H1 (cell line): ENCODE measurements around the gene SKAP2. TPM values are rescaled to one million over a fixed set of nuclear protein-coding genes. Genes with fewer than 3 reads are reported as not detected.

Experiments used
- CTCF ChIA-PET: fragments of 300-600 bp; sonication (Branson Sonifier 250); formaldehyde crosslinking; loops from one replicate; lab custom pipeline; 2021; ENCODE audit not compliant: partially characterized antibody; lab: Charles Lee
- POLR2A ChIA-PET: fragments of 300-600 bp; sonication (Branson Sonifier 250); formaldehyde crosslinking; loops from one replicate; lab custom pipeline; 2021; ENCODE audit warnings: inconsistent platforms; ENCODE audit not compliant: partially characterized antibody; lab: Charles Lee
- DNase-seq, 2 experiments: peaks; one replicate each; pipeline versions ENCODE4 v3.0.0 to v3.0.0-alpha.2; 2010 to 2022; ENCODE audit warnings: low spot score in 2 of 2, low read depth in 1 of 2, mixed read lengths in 1 of 2
- FAIRE-seq: peaks from 2 replicates; lab custom pipeline; 2011; peaks lifted over from hg19 to GRCh38; lab: Jason Lieb, UNC
- H2AFZ ChIP-seq: 2 replicates; pipeline ENCODE4 v1.8.1; 2012; ENCODE audit warnings: low read length, inconsistent platforms
- H2AK5ac ChIP-seq: 2 replicates; pipeline ENCODE4 v1.6.1; 2013; ENCODE audit warnings: low read depth, low read length
- H2BK120ac ChIP-seq: replicated peaks from 2 replicates; pipeline ENCODE3; 2013; ENCODE audit warnings: low read depth, low read length, inconsistent platforms
- H2BK12ac ChIP-seq: 2 replicates; pipeline ENCODE4 v1.6.1; 2013; ENCODE audit warnings: low read depth, low read length
- H2BK15ac ChIP-seq: 2 replicates; pipeline ENCODE4 v1.6.1; 2013; ENCODE audit warnings: low read length
- H2BK20ac ChIP-seq: 2 replicates; pipeline ENCODE4 v1.6.1; 2013; ENCODE audit warnings: low read length
- H2BK5ac ChIP-seq: 2 replicates; pipeline ENCODE4 v1.6.1; 2013; ENCODE audit warnings: low read depth, low read length
- H3K14ac ChIP-seq: 2 replicates; pipeline ENCODE4 v1.6.1; 2013; ENCODE audit warnings: inconsistent platforms; ENCODE audit not compliant: insufficient read length
- H3K18ac ChIP-seq: 2 replicates; pipeline ENCODE4 v1.6.1; 2013; ENCODE audit warnings: low read length; ENCODE audit errors: extremely low read depth
- H3K23ac ChIP-seq: 2 replicates; pipeline ENCODE4 v1.6.1; 2013; ENCODE audit warnings: inconsistent platforms; ENCODE audit not compliant: insufficient read length
- H3K23me2 ChIP-seq: 2 replicates; pipeline ENCODE4 v1.6.1; 2013; ENCODE audit warnings: low read depth, low read length
- H3K27ac ChIP-seq: 2 replicates; pipeline ENCODE4 v1.6.1; 2011; ENCODE audit warnings: low read depth, low read length, inconsistent platforms
- H3K27me3 ChIP-seq, 4 experiments: replicated peaks in 1 of 4; 1 replicate in 1 of 4; 2 replicates in 3 of 4; pipeline versions ENCODE4 v1.6.1 to v1.8.1; 2011 to 2013; ENCODE audit warnings: low read length in 3 of 4, mild to moderate bottlenecking in 3 of 4, inconsistent platforms in 2 of 4, mixed read lengths in 2 of 4, moderate library complexity in 1 of 4; ENCODE audit not compliant: control insufficient read depth in 3 of 4, insufficient read depth in 3 of 4; ENCODE audit errors: extremely low read depth in 1 of 4
- H3K36me3 ChIP-seq, 4 experiments: 2 replicates each; pipeline versions ENCODE4 v1.6.1 to v1.8.1; 2011 to 2013; ENCODE audit warnings: mild to moderate bottlenecking in 4 of 4, low read length in 3 of 4, moderate library complexity in 2 of 4, control low read depth in 1 of 4, inconsistent platforms in 1 of 4; ENCODE audit not compliant: insufficient read depth in 4 of 4, control insufficient read depth in 2 of 4
- H3K4ac ChIP-seq: replicated peaks from 2 replicates; pipeline ENCODE3; 2013; ENCODE audit warnings: low read length, low read depth, mixed read lengths, inconsistent platforms; ENCODE audit not compliant: insufficient read length
- H3K4me1 ChIP-seq, 4 experiments: replicated peaks in 1 of 4; 1 replicate in 1 of 4; 2 replicates in 3 of 4; pipeline versions ENCODE4 v1.6.1 to v1.8.1; 2011 to 2013; ENCODE audit warnings: low read length in 3 of 4, inconsistent platforms in 2 of 4, mixed read lengths in 1 of 4; ENCODE audit not compliant: insufficient read depth in 4 of 4, control insufficient read depth in 3 of 4
- H3K4me2 ChIP-seq, 2 experiments: 2 replicates each; pipeline versions ENCODE4 v1.6.1 to v1.8.1; 2011 to 2013; ENCODE audit warnings: low read depth in 2 of 2, low read length in 2 of 2, control low read depth in 1 of 2, inconsistent platforms in 1 of 2, mild to moderate bottlenecking in 1 of 2; ENCODE audit not compliant: insufficient read depth in 1 of 2
- H3K4me3 ChIP-seq, 4 experiments: fragments of 200-600, 300-600 bp in 1 of 4; sonication (generic), shearing (Covaris generic), sonication (Bioruptor Twin) in 1 of 4; 2 replicates each; pipeline versions ENCODE4 v1.5.1 to v1.8.1; 2011 to 2016; ENCODE audit warnings: low read length in 4 of 4, low read depth in 3 of 4, control low read depth in 2 of 4, inconsistent platforms in 2 of 4, mild to moderate bottlenecking in 2 of 4, mixed read lengths in 1 of 4, moderate library complexity in 1 of 4; ENCODE audit not compliant: insufficient read depth in 2 of 4; ENCODE audit errors: extremely low read depth in 1 of 4
- H3K56ac ChIP-seq: replicated peaks from 2 replicates; pipeline ENCODE3; 2013; ENCODE audit warnings: low read depth, mild to moderate bottlenecking, mixed read lengths, low read length, inconsistent platforms; ENCODE audit not compliant: insufficient read length
- H3K79me1 ChIP-seq: 2 replicates; pipeline ENCODE4 v1.6.1; 2013; ENCODE audit warnings: low read depth, low read length, control low read depth
- H3K79me2 ChIP-seq, 2 experiments: 2 replicates each; pipeline versions ENCODE4 v1.6.1 to v1.8.1; 2012 to 2013; ENCODE audit warnings: low read length in 2 of 2, mild to moderate bottlenecking in 2 of 2, inconsistent platforms in 1 of 2; ENCODE audit not compliant: insufficient read depth in 2 of 2, control insufficient read depth in 1 of 2
- H3K9ac ChIP-seq, 4 experiments: replicated peaks in 1 of 4; 1 replicate in 1 of 4; 2 replicates in 3 of 4; pipeline versions ENCODE4 v1.6.1 to v1.8.1; 2011 to 2013; ENCODE audit warnings: low read depth in 3 of 4, low read length in 3 of 4, control low read depth in 2 of 4, mild to moderate bottlenecking in 2 of 4, moderate library complexity in 2 of 4, inconsistent platforms in 1 of 4; ENCODE audit errors: extremely low read depth in 1 of 4
- H3K9me3 ChIP-seq, 2 experiments: 2 replicates each; pipeline versions ENCODE4 v1.6.1 to v1.8.1; 2012 to 2013; ENCODE audit warnings: mild to moderate bottlenecking in 2 of 2, moderate library complexity in 2 of 2, control low read depth in 1 of 2, inconsistent platforms in 1 of 2, low read depth in 1 of 2, low read length in 1 of 2, mixed read lengths in 1 of 2; ENCODE audit not compliant: insufficient read depth in 2 of 2
- H4K20me1 ChIP-seq, 2 experiments: replicated peaks in 1 of 2; 2 replicates each; pipeline versions ENCODE3 to v1.8.1; 2011 to 2013; ENCODE audit warnings: inconsistent platforms in 2 of 2, low read length in 2 of 2, mild to moderate bottlenecking in 1 of 2; ENCODE audit not compliant: insufficient read depth in 2 of 2, control insufficient read depth in 1 of 2
- H4K5ac ChIP-seq: 2 replicates; pipeline ENCODE4 v1.6.1; 2013; ENCODE audit warnings: low read length, low read depth, mixed read lengths, inconsistent platforms; ENCODE audit not compliant: insufficient read length
- H4K8ac ChIP-seq: 2 replicates; pipeline ENCODE4 v1.8.0; 2013; ENCODE audit warnings: mild to moderate bottlenecking, moderate library complexity, low read length, inconsistent platforms; ENCODE audit not compliant: insufficient read depth; ENCODE audit errors: extremely low read depth
- H4K91ac ChIP-seq: replicated peaks from 2 replicates; pipeline ENCODE3; 2013; ENCODE audit warnings: low read length, mixed read lengths, inconsistent platforms; ENCODE audit not compliant: insufficient read length
- GABPA ChIP-seq: IDR thresholded peaks from 2 replicates; pipeline ENCODE4 v1.6.1; 2011; ENCODE audit warnings: mild to moderate bottlenecking, low read length, moderate library complexity, borderline replicate concordance; ENCODE audit not compliant: insufficient read depth
- TBP ChIP-seq: IDR thresholded peaks from 2 replicates; pipeline ENCODE4 v1.6.1; 2011; ENCODE audit warnings: low read depth, low read length, improper control_type of control experiment
- WGBS, 2 experiments: shearing (Covaris generic) in 1 of 2; methylation state at CpG; one replicate each; pipeline versions ENCODE4 v1.1.6 to v1.1.7; 2013 to 2015; ENCODE audit warnings: low lambda C conversion rate in 2 of 2, mixed read lengths in 2 of 2, inconsistent platforms in 1 of 2, low coverage in 1 of 2, missing lambda C conversion rate in 1 of 2; ENCODE audit not compliant: insufficient replicate concordance in 2 of 2, insufficient coverage in 1 of 2, insufficient read length in 1 of 2; ENCODE audit errors: extremely low coverage in 1 of 2, missing lambda C conversion rate in 1 of 2; 5-methylcytosine and 5-hydroxymethylcytosine counted together
- polyA plus RNA-seq, 7 experiments: library from polyadenylated mRNA; depleted of rRNA in 3 of 7; stranded (reverse) in 5 of 7; unstranded in 2 of 7; fragments of >200 nt in 5 of 7; fragments of 200-250 nt in 2 of 7; gene quantifications; 1 replicate in 5 of 7; 2 replicates in 1 of 7; 4 replicates in 1 of 7; pipeline versions ENCODE4 v1.2.1 to v1.2.3, GENCODE V29; 2011 to 2013; ENCODE audit warnings: missing spikeins in 2 of 7, mixed read lengths in 2 of 7
- total RNA-seq: library from RNA; stranded (reverse); fragmentation: NEBNext Ultra II Directional; extraction: Animal tissue kit (Norgen Biotek cat#: 25700); gene quantifications from 2 replicates; pipeline ENCODE4 v1.2.1, GENCODE V29; 2021

SKAP2 gene
- total and polyA plus RNA-seq, 2 of the 8 experiments (the other 6 are each of a cell fraction or from before 2014, with no cell fraction given): 0.53 to 5.1 TPM

- H3K36me3 ChIP-seq: no peaks in the 10 kb centered on the region
- no peak overlapping the region for H2AK5ac ChIP-seq
- H3K27me3 ChIP-seq: peaks cover 0 to 10% (median 1%) of the 10 kb centered on the region in 4 experiments; a peak in 4 of 7 replicates
- no peaks in the 10 kb centered on the region for H3K79me1 ChIP-seq
- H3K56ac ChIP-seq: no peak overlapping the region
- H2BK15ac ChIP-seq: no peak overlapping the region
- H3K27ac ChIP-seq: peak overlapping the region; percentile 90
- H4K8ac ChIP-seq: no peak overlapping the region
- peak overlapping the region; percentile 96; the same call in 1 of the 2 replicates for H2BK5ac ChIP-seq
- H2BK120ac ChIP-seq: no peak overlapping the region
- H2AFZ ChIP-seq: peak overlapping the region; percentile 100; the same call in 1 of the 2 replicates
- peak overlapping the region; percentile 99 for H3K4me2 ChIP-seq
- no peak overlapping the region for H2BK20ac ChIP-seq
- H3K4me1 ChIP-seq: peaks cover 0 to 4% (median 1%) of the 10 kb centered on the region in 4 experiments; a peak in 5 of 7 replicates
- H3K18ac ChIP-seq: no peak overlapping the region
- no peak overlapping the region for H4K5ac ChIP-seq
- H3K4ac ChIP-seq: no peak overlapping the region
- no peak overlapping the region for H3K23ac ChIP-seq
- ChIA-PET POLR2A (interaction anchor here (1.3 kb wide), 1 partner anchor 10 kb away, joined by 3 read pairs; no protein-coding TSS in a partner anchor), CTCF (no interaction called here)
- peak overlapping the region in 3 of 4 experiments; percentile 76 to 98 (median 81); a peak in 6 of 7 replicates for H3K9ac ChIP-seq
- no peaks in the 10 kb centered on the region for H3K9me3 ChIP-seq
- no peaks in the 10 kb centered on the region for H3K79me2 ChIP-seq
- H3K23me2 ChIP-seq: peaks cover 9% of the 10 kb centered on the region
- H2BK12ac ChIP-seq: peak overlapping the region; percentile 69; the same call in 1 of the 2 replicates
- H4K20me1 ChIP-seq: no peaks in the 10 kb centered on the region
- H3K4me3 ChIP-seq: peak overlapping the region; percentile 63 to 73 (median 68); a peak in 7 of 8 replicates
- no peak overlapping the region for H4K91ac ChIP-seq
- FAIRE-seq: peak; percentile 36
- DNase-seq: no peak
- 7% methylated on average over 11 of the region's 11 CpGs; no CpG with 5 or more reads in 1 of the 2 experiments for WGBS, 2 experiments
- no peak overlapping the region for H3K14ac ChIP-seq
- 0 out of 2 replicates have a peak, but pooled peaks have one; percentile 6 for TF ChIP-seq TBP
- no peak for TF ChIP-seq GABPA
Observed at GRCh38 chr7:26865094-26865388, 651 bp upstream of the SKAP2 start.
